ENCODE data around the gene TM2D3. TPM values are rescaled to one million over a fixed set of nuclear protein-coding genes. Genes with fewer than 3 reads are reported as not detected.

The TM2D3 gene
- total RNA-seq, 4 donors from 2014 or later = 38.2 to 58.3 (median 50.7) TPM

GRCh38 chr15:101620671-101621070 is 31.5 kb downstream of the TM2D3 start:
- 20 to 38% methylated on average over 2 of the region's 10 CpGs for WGBS, 2 donors (ENCODE audit: low coverage in 1 of 2)
- H3K36me3 ChIP-seq = peaks cover 0 to 9% of the 10 kb centered on the region in 2 donors
- no peak overlapping the region for H3K4me3 ChIP-seq
- no peak for TF ChIP-seq POLR2A (IDR thresholded peaks at IDR 0.05)
- no peak for TF ChIP-seq EP300 (IDR thresholded peaks at IDR 0.05)
- TF ChIP-seq, protein P1, sequence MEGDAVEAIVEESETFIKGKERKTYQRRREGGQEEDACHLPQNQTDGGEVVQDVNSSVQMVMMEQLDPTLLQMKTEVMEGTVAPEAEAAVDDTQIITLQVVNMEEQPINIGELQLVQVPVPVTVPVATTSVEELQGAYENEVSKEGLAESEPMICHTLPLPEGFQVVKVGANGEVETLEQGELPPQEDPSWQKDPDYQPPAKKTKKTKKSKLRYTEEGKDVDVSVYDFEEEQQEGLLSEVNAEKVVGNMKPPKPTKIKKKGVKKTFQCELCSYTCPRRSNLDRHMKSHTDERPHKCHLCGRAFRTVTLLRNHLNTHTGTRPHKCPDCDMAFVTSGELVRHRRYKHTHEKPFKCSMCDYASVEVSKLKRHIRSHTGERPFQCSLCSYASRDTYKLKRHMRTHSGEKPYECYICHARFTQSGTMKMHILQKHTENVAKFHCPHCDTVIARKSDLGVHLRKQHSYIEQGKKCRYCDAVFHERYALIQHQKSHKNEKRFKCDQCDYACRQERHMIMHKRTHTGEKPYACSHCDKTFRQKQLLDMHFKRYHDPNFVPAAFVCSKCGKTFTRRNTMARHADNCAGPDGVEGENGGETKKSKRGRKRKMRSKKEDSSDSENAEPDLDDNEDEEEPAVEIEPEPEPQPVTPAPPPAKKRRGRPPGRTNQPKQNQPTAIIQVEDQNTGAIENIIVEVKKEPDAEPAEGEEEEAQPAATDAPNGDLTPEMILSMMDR (IDR thresholded peaks at IDR 0.05) = no peak
- no peak for TF ChIP-seq POLR2AphosphoS5 (IDR thresholded peaks at IDR 0.05)
- ATAC-seq = no peak
- H3K4me1 ChIP-seq = peaks cover 0 to 25% (median 6%) of the 10 kb centered on the region in 3 donors
- H3K27ac ChIP-seq = peak overlapping the region in 3 of 4 donors; percentile 45 to 65 (median 64)
- peaks cover 0 to 7% (median 0%) of the 10 kb centered on the region in 3 donors for H3K9me3 ChIP-seq
- no peaks in the 10 kb centered on the region for H3K27me3 ChIP-seq

DNA sequence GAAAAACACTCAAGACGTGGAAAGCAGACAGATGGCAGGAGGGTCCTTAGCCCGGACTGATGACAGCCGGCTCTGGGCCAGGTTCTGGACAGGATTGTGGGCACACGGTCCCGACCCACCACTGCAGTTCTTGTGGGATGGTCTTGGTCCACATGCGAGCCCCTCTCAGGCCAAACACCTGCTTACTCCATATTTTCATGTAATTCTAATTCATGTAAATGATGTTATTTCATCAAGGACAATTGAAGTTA is 32.6 kb downstream of the TM2D3 start:
- WGBS, 2 donors (ENCODE audit: low coverage in 1 of 2) = 90 to 93% methylated on average over 3 to 5 of the region's 6 CpGs
- H3K27ac ChIP-seq = no peak overlapping the region

DNA sequence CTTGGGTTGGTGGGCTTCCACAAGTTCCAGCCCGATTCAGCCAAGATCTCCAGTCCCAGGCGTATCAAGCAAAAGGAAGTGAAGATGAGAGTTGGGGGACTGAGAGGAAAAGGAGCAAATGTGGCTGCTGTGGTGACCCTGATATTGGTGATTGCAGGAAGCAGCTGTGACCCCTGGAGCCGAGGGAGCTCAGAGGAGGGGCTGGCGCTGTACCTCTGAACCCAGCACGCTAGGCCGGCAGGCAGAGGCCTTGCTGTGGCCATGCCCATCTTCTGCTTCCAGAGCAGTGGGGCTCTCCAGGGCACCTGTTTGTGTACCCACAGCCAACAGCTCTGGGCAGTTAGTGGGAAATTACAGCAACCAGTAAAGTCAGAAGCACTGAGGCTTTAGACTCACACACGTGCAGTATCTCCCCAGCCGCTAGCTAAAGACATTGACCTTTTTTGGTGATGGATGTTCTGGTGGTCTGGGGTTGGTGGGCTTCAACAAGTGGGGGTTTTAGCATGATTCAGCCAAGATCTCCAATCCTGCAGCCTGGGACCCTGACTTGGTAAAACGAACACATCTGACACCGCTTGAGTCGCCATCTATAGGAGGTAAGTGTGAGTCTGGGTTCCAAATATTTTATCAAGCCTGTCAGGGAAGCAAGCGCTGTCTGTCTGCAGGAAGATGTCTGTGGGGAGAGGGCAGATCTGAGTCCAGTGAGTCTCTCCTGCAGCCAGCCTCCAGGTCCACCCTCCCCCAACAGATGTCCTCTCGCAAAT is 33.1 kb downstream of the TM2D3 start:
- WGBS, 2 donors (ENCODE audit: low coverage in 1 of 2) = 64 to 82% methylated on average over 2 to 5 of the region's 13 CpGs
- no peak for ATAC-seq
- TF ChIP-seq POLR2AphosphoS5 (IDR thresholded peaks at IDR 0.05) (no peak), EP300 (IDR thresholded peaks at IDR 0.05) (no peak), POLR2A (IDR thresholded peaks at IDR 0.05) (no peak)
- TF ChIP-seq, protein P1 (IDR thresholded peaks at IDR 0.05) = no peak

More for the DNA sequence above, 32.6 kb downstream of the TM2D3 start:
- no peaks in the 10 kb centered on the region for H3K27me3 ChIP-seq
- H3K36me3 ChIP-seq = peaks cover 0 to 9% of the 10 kb centered on the region in 2 donors
- no peak overlapping the region for H3K4me3 ChIP-seq
- no peak for ATAC-seq
- H3K9me3 ChIP-seq = peaks cover 0 to 7% (median 0%) of the 10 kb centered on the region in 3 donors
- H3K4me1 ChIP-seq = peaks cover 0 to 36% (median 9%) of the 10 kb centered on the region in 3 donors
- TF ChIP-seq POLR2A (IDR thresholded peaks at IDR 0.05) = no peak
- no peak for TF ChIP-seq POLR2AphosphoS5 (IDR thresholded peaks at IDR 0.05)
- TF ChIP-seq EP300 (IDR thresholded peaks at IDR 0.05) = no peak
- TF ChIP-seq, protein P1 (IDR thresholded peaks at IDR 0.05) = no peak

GRCh38 chr15:101618076-101618475 is 34.1 kb downstream of the TM2D3 start:
- H3K36me3 ChIP-seq = no peaks in the 10 kb centered on the region
- ATAC-seq = no peak
- H3K9me3 ChIP-seq = peaks cover 0 to 2% (median 0%) of the 10 kb centered on the region in 3 donors
- TF ChIP-seq EP300 (IDR thresholded peaks at IDR 0.05) (no peak), POLR2A (IDR thresholded peaks at IDR 0.05) (no peak), POLR2AphosphoS5 (IDR thresholded peaks at IDR 0.05) (no peak)
- TF ChIP-seq, protein P1 (IDR thresholded peaks at IDR 0.05) = no peak
- WGBS, 2 donors (ENCODE audit: low coverage in 1 of 2) = 77% methylated on average over 6 of the region's 10 CpGs; no CpG with 5 or more reads in 1 of the 2 donors
- peaks cover 0 to 51% (median 12%) of the 10 kb centered on the region in 3 donors for H3K4me1 ChIP-seq
- no peak overlapping the region for H3K4me3 ChIP-seq
- no peak overlapping the region for H3K27ac ChIP-seq
- no peaks in the 10 kb centered on the region for H3K27me3 ChIP-seq

More for the DNA sequence above, 33.1 kb downstream of the TM2D3 start:
- Histone ChIP-seq H3K27ac (no peak overlapping the region), H3K4me1 (peaks cover 0 to 41% (median 9%) of the 10 kb centered on the region in 3 donors), H3K36me3 (peaks cover 0 to 4% of the 10 kb centered on the region in 2 donors), H3K27me3 (no peaks in the 10 kb centered on the region), H3K4me3 (no peak overlapping the region), H3K9me3 (peaks cover 0 to 7% (median 0%) of the 10 kb centered on the region in 3 donors)

All from gastroesophageal sphincter (tissue), 4 donors.